Spleen (tissue), 11 donors: ENCODE measurements around the gene SLC4A11. TPM values are rescaled to one million over a fixed set of nuclear protein-coding genes. Genes with fewer than 3 reads are reported as not detected.
"Not testable (repeated sequence)": the region's sequence is repeated elsewhere in the genome, so short reads cannot be mapped to it uniquely, and the experiment has no call there.

ENCODE experiments used
- DNase-seq: peaks from one replicate; pipeline ENCODE4 v3.0.0-alpha.2; 2020
- H3K27ac ChIP-seq, 8 donors: fragments of 200-600 bp; sonication (generic) in 7 of 8; 1 replicate in 4 of 8; 2 replicates in 4 of 8; pipeline versions ENCODE4 v1.5.0 to v1.8.0; 2016 to 2021; ENCODE audit warnings: inconsistent platforms in 4 of 8, mild to moderate bottlenecking in 4 of 8, moderate library complexity in 1 of 8
- H3K27me3 ChIP-seq, 7 donors: fragments of 200-600 bp; sonication (generic) in 6 of 7; replicated peaks in 1 of 7; 1 replicate in 4 of 7; 2 replicates in 3 of 7; pipeline versions ENCODE4 v1.5.0 to v1.8.0; 2016 to 2021; ENCODE audit warnings: inconsistent platforms in 3 of 7, mild to moderate bottlenecking in 1 of 7
- H3K36me3 ChIP-seq, 6 donors: fragments of 200-600 bp; sonication (generic) in 5 of 6; 1 replicate in 4 of 6; 2 replicates in 2 of 6; pipeline versions ENCODE4 v1.5.0 to v1.8.0; 2016 to 2021; ENCODE audit warnings: inconsistent platforms in 2 of 6
- H3K4me1 ChIP-seq, 6 donors: fragments of 200-600 bp; sonication (generic) in 5 of 6; 1 replicate in 3 of 6; 2 replicates in 3 of 6; pipeline versions ENCODE4 v1.5.0 to v1.8.0; 2016 to 2021; ENCODE audit warnings: inconsistent platforms in 3 of 6
- H3K4me3 ChIP-seq, 8 donors: fragments of 200-600 bp; sonication (generic) in 7 of 8; 1 replicate in 4 of 8; 2 replicates in 4 of 8; pipeline versions ENCODE4 v1.5.0 to v1.8.0; 2016 to 2021; ENCODE audit warnings: inconsistent platforms in 4 of 8, mild to moderate bottlenecking in 4 of 8, moderate library complexity in 2 of 8
- H3K9me3 ChIP-seq, 8 donors: fragments of 200-600 bp; sonication (generic) in 7 of 8; 1 replicate in 4 of 8; 2 replicates in 4 of 8; pipeline versions ENCODE4 v1.5.0 to v1.8.0; 2016 to 2021; ENCODE audit warnings: inconsistent platforms in 4 of 8
- POLR2A ChIP-seq, 3 donors: fragments of 450-650 bp; IDR thresholded peaks; one replicate each; pipeline ENCODE4 v1.5.1; 2017; ENCODE audit warnings: antibody characterized with exemption in 3 of 3, mild to moderate bottlenecking in 1 of 3
- POLR2AphosphoS5 ChIP-seq, 3 donors: sonication (generic); formaldehyde crosslinking; IDR thresholded peaks; one replicate each; pipeline ENCODE4 v1.5.1; 2017; ENCODE audit warnings: antibody characterized with exemption in 3 of 3
- WGBS, 5 donors: extraction: QIAGEN DNeasy Blood & Tissue Kit in 3 of 5; methylation state at CpG; one replicate each; pipeline versions ENCODE4 v1.1.5 to v1.1.7; 2013 to 2018; 5-methylcytosine and 5-hydroxymethylcytosine counted together
- intact Hi-C: fragments of 100-400 bp; cut with DNase I; formaldehyde crosslinking; loops from one replicate; pipeline ENCODE4 v1.15.0; 2023; ENCODE audit warnings: low total_unique reads
- polyA plus RNA-seq, 3 donors: library from polyadenylated mRNA; stranded (reverse); fragments of 200-250 nt; gene quantifications; one replicate each; pipeline ENCODE4 v1.2.1, GENCODE V29; 2013
- total RNA-seq, 7 donors: library from RNA; depleted of rRNA in 3 of 7; stranded (reverse); fragments of >200 nt in 3 of 7; fragmentation: NEBNext Ultra II Directional in 4 of 7; extraction: Animal tissue kit (Norgen Biotek cat#: 25700) in 4 of 7; gene quantifications; one replicate each; pipeline versions ENCODE4 v1.1.0 to v1.2.1, GENCODE V29; 2016 to 2021
- TF ChIP-seq, protein P1 (sequence below), 11 experiments: fragments of 200-600 bp in 7 of 11; fragments of 450-650 bp in 4 of 11; sonication (generic) in 4 of 11; IDR thresholded peaks in 8 of 11; conservative IDR thresholded peaks in 3 of 11; 1 replicate in 7 of 11; 2 replicates in 4 of 11; pipeline versions ENCODE4 v1.4.0 to v1.8.0; 2016 to 2021; ENCODE audit warnings: antibody characterized with exemption in 11 of 11, inconsistent platforms in 4 of 11, mild to moderate bottlenecking in 1 of 11
- donor health status: healthy with polysubstance abuse.
- donor health status: DM: no; HTN: no; CAD: no; lungs with moderate emphysema.
- donor health status: DM: no; HTN: no; CAD: no.
- donor health status: Bipolar disorder and iron deficiency.
- donor health status: healthy.
- donor health status: DM: no; HTN: no; CAD: no.
- donor health status: DM: yes; HTN: yes; CAD: no.

SLC4A11 gene
- total and polyA plus RNA-seq, 10 donors: 0.52 to 1.6 (median 0.92) TPM

DNA sequence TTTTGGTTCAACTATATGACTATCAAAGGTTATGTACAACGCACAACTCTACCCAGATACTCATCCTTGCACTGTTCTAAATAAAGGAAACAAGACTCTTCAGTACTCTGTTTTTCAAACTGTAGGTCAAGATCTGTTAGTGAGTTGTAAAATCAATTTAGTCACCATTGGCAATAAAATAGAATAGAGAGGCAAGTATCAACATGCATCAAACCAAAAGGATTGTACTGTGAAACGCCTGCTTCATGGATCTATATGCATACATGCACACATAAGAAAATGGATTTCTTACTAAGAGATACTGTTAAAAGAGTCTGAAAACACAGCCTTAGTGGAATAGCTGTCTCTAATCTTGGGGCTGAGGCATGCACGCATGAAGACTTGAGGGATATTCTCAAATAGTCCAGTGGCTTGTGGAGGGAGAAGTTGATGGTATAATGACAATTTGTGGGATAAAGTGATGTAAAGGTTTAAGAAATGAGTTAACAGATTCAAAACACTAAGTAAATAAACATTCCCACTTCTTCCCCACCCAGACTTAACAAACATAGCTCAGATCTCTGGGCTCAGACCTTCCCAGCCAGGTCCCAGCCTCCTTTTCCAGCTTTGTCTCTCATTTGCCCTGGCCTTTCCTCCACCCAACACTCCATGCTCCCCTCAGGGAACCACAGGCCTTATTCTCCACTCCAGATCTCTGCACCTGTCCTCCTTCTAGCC is 54.9 kb downstream of the SLC4A11 start:
- no peaks in the 10 kb centered on the region for H3K9me3 ChIP-seq
- DNase-seq: no peak
- intact Hi-C loops: no loop called here
- WGBS, 5 donors: 92 to 99% (median 95%) methylated on average over 3 of the region's 3 CpGs
- H3K4me1 ChIP-seq: no peaks in the 10 kb centered on the region
- H3K27ac ChIP-seq: no peak overlapping the region
- H3K36me3 ChIP-seq: peaks cover 0 to 15% (median 0%) of the 10 kb centered on the region in 6 donors
- H3K4me3 ChIP-seq: no peak overlapping the region
- H3K27me3 ChIP-seq: no peaks in the 10 kb centered on the region
- TF ChIP-seq POLR2AphosphoS5 (IDR thresholded peaks at IDR 0.05) (no peak), POLR2A (IDR thresholded peaks at IDR 0.05) (no peak)
- TF ChIP-seq, protein P1, sequence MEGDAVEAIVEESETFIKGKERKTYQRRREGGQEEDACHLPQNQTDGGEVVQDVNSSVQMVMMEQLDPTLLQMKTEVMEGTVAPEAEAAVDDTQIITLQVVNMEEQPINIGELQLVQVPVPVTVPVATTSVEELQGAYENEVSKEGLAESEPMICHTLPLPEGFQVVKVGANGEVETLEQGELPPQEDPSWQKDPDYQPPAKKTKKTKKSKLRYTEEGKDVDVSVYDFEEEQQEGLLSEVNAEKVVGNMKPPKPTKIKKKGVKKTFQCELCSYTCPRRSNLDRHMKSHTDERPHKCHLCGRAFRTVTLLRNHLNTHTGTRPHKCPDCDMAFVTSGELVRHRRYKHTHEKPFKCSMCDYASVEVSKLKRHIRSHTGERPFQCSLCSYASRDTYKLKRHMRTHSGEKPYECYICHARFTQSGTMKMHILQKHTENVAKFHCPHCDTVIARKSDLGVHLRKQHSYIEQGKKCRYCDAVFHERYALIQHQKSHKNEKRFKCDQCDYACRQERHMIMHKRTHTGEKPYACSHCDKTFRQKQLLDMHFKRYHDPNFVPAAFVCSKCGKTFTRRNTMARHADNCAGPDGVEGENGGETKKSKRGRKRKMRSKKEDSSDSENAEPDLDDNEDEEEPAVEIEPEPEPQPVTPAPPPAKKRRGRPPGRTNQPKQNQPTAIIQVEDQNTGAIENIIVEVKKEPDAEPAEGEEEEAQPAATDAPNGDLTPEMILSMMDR (IDR thresholded peaks at IDR 0.05 in 8 of 11, conservative IDR thresholded peaks at IDR 0.05 in 3 of 11): no peak

DNA sequence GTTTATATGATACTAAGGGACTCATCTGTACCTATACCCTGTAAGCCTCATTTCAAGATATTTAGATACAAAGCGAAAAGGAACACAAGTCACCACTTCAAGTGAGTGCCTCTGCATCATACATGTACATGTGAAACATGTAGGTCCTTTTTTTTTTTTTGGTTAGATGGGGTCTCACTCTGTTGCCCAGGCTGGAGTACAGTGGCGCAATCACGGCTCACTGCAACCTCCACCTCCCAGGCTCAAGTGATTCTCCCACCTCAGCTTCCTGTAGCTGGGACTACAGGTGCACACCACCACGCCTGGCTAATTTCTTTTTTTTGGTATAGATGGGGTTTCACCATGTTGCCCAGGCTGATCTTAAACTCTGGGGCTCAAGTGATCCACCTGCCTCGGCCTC is 56.6 kb downstream of the SLC4A11 start:
- H3K36me3 ChIP-seq, H3K9me3 ChIP-seq, intact Hi-C loops, H3K27me3 ChIP-seq, DNase-seq, H3K4me3 ChIP-seq, H3K27ac ChIP-seq, H3K4me1 ChIP-seq: not testable (repeated sequence)
- 87 to 97% (median 90%) methylated on average over 5 of the region's 5 CpGs for WGBS, 5 donors

DNA sequence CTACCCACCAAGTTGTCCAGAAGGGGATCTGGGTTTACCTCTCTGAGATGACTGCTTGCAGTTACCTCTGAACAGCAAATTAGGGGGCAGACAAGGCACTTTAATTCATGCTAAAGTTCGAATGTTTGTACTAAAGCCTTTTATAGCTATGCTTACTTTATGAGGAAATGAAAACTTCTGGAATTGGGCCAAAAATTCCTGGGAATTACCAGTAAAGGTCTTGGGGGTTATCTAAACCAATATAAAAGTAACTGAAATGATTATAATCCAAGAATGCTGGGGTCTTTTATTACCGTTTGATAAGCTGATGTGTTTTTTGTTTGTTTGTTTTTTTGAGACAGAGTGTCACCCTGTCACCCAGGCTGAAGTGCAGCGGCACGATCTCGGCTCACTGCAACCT is 57.7 kb downstream of the SLC4A11 start:
- Histone ChIP-seq H3K27me3 (no peaks in the 10 kb centered on the region), H3K4me1 (no peaks in the 10 kb centered on the region), H3K27ac (no peak overlapping the region), H3K4me3 (no peak overlapping the region), H3K9me3 (no peaks in the 10 kb centered on the region), H3K36me3 (no peaks in the 10 kb centered on the region)
- TF ChIP-seq, protein P1 (IDR thresholded peaks at IDR 0.05 in 8 of 11, conservative IDR thresholded peaks at IDR 0.05 in 3 of 11): no peak
- no peak for TF ChIP-seq POLR2A (IDR thresholded peaks at IDR 0.05)
- DNase-seq: no peak
- 74 to 85% (median 80%) methylated on average over 5 of the region's 5 CpGs for WGBS, 5 donors
- intact Hi-C loops: no loop called here

DNA sequence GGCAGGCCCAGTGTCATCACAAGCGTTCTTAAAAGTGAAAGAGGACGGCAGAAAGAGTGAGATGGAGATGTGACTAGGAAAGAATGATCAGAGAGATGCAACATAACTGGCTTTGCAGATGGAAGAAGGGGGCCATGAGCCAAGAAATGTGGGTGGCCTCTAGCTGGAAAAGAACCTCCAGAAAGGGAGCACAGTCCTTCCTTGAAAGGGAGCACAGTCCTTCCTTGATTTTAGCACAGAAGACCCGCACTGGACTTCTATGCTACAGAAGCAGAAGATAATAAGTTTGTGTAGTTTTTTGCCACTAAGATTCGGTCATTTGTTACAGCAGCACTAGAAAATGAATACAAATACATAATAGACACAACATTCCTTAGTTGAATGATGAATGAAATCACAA is 58.7 kb downstream of the SLC4A11 start:
- Histone ChIP-seq H3K4me1 (no peaks in the 10 kb centered on the region), H3K27me3 (no peaks in the 10 kb centered on the region), H3K4me3 (no peak overlapping the region), H3K9me3 (no peaks in the 10 kb centered on the region), H3K27ac (no peak overlapping the region), H3K36me3 (no peaks in the 10 kb centered on the region)
- intact Hi-C loops: no loop called here
- no peak for DNase-seq
- 68 to 90% (median 79%) methylated on average over 4 of the region's 4 CpGs for WGBS, 5 donors
- TF ChIP-seq POLR2AphosphoS5 (IDR thresholded peaks at IDR 0.05): no peak
- TF ChIP-seq, protein P1 (IDR thresholded peaks at IDR 0.05 in 8 of 11, conservative IDR thresholded peaks at IDR 0.05 in 3 of 11): no peak
- TF ChIP-seq POLR2A (IDR thresholded peaks at IDR 0.05): no peak
